SK-MEL-5 (cell line): ENCODE results near the gene COX7B. TPM values are rescaled to one million over a fixed set of nuclear protein-coding genes. Genes with fewer than 3 reads are reported as not detected.
"Not testable (repeated sequence)": the region's sequence is repeated elsewhere in the genome, so short reads cannot be mapped to it uniquely, and the experiment has no call there.

ENCODE experiments used
- DNase-seq: peaks from one replicate; pipeline ENCODE4 v3.0.0-alpha.2; 2016; ENCODE audit warnings: low read depth, low spot score
- in situ Hi-C: cut with HindIII; loops from 2 replicates; pipeline ENCODE4 v1.10.0; 2016; ENCODE audit warnings: low sequenced_read_pairs, high pct_unique_total_duplicates, low pct_unique_long_range_greater_than_20kb
- small RNA-seq, 2 experiments: library from RNA; depleted of rRNA; stranded (forward); fragments of <200 nt; gene quantifications; one replicate each; pipeline ENCODE3, GENCODE V24; 2014
- total RNA-seq: library from RNA; depleted of rRNA; stranded (reverse); fragments of >200 nt; shearing (Covaris generic); gene quantifications from 2 replicates; pipeline ENCODE4 v1.2.3, GENCODE V29; 2014; rRNA removed

Gene COX7B
- total RNA-seq, 1 experiment from 2014 or later = 701 TPM

DNA sequence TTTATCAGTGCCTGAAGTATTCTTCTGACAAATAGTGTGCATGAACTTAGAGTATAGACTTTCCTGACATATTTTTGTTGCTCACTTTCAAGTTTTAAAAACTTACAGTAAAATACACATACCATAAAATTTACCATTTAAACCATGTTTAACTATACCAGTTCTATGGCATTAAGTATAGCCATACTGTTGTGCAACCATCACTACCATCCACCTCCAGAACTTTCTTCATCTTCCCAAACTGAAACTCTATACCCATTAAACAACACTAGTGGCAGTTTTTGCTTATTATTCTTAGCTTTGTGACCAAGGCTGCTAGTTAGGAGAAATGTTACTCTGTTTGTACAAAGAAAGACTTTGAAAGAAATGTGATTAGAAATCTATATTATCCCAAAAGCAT lies 37.0 kb downstream of the COX7B start:
- in situ Hi-C loops = no loop called here
- no peak for DNase-seq

DNA sequence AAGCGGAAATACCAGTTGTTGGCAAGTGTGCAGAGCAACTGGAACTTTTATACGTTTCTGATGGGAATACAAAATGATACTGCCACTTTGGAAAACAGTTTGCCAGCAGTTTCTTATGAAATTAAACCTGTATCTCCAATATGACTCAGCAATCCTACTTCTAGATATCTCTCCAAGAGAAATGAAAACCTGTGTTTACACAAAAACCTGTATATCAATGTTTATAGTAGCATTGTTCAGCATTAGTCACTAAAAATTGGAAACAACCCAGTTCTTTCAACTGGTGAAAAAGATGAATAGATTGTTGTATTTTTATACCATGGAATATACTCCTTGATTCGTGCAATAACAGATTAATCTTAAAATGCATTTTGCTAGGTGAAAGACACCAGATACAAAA lies 38.0 kb downstream of the COX7B start:
- in situ Hi-C loops = no loop called here
- no peak for DNase-seq

DNA sequence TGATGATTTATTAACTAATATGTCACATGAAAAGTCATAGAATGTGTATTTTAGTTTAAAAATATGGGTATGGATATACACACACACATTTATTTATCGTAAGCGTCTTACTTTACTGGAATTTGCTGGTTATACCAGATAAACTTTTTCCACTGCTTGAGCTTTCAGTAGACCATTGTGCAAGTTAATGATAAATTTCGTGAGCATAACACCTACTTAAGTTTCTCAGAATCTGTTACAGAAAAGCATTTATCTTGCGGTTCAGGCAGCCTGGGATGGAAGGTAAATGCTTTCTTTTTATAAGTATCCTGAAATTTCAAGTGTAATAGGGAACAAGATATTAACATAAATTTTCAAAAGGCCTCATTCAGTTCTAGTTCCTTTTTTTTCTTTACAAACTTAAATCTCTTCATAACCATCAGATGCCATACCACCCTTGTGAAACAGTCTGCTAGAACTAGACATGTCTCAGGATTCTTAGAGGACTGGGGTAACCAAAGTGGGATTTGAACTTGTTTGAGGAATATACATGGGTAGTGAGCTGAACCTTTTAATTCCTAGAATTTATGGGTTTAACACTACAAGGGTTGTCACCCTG lies 38.9 kb downstream of the COX7B start:
- in situ Hi-C loops = no loop called here
- no peak for DNase-seq

DNA sequence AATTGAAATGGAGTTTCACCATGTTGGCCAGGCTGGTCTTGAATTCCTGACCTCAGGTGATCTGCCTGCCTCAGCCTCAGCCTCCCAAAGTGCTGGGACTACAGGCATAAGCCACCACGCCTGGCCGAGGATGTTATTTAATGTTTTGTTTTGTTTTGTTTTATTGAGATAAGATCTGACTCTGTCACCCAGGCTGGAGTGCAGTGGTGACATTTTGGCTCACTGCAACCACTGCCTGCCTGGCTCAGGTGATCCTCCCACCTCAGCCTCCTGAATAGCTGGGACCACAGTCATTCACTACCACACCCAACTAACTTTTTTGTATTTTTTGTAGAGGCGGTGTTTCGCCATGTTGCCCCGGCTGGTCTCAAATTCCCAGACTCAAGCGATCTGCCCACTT lies 45.8 kb downstream of the COX7B start:
- DNase-seq, in situ Hi-C loops: not testable (repeated sequence)

DNA sequence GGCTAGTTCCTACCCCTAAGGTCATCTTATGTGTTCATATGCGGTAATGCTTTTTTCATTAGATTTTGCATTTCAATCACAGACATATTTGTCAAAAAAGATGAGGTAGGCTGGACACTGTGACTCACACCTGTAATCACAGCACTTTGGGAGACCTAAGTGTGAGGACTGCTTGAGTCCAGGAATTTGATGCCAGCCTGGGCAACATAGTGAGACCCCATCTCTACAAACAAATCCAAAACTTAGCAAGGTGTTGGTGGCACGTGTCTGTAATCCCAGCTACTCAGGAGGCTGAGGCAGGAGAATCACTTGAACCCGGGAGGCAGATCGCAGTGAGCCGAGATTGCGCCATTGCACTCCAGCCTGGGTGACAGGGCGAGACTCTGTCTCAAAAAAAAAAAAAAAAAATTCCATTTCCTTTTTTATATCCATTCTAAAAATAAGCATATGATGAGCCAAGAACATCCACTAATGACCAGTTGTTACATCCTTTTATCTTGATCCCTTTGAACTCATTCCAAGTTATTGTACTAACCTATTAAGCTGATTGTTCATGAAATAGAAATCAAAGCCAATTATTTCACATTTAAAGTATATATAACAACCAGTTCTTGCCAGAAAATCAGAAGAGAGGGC lies 46.8 kb downstream of the COX7B start:
- in situ Hi-C loops = no loop called here
- no peak for DNase-seq

DNA sequence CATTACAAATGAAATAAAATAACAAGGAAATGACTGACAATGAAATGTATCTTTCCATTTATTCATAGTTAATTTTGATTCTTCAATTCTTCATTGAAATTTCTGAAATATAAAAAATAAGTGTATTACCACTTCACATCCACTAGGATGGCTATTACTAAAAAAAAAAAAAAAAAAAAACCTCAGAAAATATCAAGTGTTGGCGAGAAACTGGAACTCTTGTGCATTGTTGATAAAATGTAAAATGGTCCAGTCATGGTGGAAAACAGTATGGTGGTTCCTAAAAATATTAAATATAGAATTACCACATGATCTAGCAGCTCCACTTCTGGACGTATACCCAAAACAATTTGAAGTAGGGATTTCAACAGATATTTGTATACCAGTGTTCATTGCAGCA lies 47.3 kb downstream of the COX7B start:
- in situ Hi-C loops = no loop called here
- no peak for DNase-seq

DNA sequence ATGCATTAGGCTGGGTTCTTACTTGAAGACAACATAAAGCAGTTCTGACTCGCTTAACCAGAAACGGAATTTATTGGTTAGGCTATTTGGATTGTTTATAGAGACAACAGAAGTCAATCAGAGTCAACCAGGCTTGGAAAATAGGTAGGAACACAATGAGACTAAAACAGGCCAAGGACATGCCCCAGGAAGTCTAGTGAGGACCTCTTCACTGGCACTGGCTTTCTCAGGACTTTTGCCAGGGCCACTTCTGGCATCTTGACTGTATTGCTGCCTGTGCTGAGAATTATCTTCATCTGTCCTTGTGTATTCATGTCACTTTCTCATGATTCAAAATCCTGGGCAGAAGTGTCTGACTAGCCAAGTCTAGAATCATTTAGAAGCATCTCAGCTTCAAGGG lies 50.6 kb downstream of the COX7B start:
- no peak for DNase-seq
- in situ Hi-C loops = no loop called here

DNA sequence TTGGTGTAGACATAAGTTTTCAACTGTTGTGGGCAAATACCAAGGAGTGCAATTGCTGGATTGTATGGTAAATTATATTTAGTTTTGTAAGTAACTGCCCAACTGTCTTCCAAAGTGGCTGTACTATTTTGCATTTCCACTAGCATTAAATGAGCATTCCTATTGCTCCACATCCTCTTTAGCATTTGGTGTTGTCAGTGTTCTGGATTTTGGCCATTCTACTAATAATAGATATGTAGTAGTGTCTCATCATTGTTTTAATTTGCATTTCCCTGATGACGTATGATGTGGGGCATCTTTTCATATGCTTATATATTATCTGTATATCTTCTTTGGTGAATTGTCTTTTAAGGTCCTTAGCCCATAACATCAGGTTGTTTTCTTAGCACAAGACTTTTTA lies 52.9 kb downstream of the COX7B start:
- in situ Hi-C loops = no loop called here
- DNase-seq = no peak

DNA sequence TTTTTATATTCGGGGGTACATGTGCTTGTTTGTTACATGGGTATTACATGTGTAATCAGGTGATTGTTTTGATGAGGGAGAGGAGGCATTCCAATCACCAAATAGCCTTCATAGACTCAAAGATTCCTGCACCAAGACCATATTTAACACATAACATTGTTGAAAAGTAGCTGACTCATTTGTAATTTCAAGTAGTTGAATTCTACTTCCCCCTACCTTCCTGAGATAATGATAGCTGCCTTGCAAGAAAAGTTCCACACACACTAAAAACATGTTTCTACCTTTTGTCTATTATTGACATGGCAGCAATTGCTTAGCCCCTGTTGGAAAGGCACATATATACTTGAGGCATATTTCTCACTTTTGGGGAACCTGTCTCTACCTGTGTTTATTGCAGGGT lies 54.0 kb downstream of the COX7B start:
- in situ Hi-C loops = no loop called here
- no peak for DNase-seq

DNA sequence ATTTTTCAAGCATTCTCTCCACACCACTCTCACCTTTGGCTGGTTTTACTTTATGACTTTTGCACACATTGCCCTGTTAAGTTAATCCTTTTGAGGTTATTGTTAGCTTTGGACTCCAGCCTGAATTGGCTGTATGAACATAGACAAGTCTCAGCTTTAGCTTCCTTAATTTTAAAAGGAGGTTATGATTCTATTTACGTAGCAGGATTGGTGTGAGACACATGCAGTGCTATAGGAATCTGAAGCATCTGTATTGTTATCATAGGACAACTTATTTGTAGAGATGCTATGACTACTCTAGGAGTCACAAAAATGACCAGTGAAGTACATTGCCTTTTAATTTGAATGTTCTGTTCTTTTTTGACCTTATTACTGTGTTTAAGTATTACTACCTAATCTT lies 54.4 kb downstream of the COX7B start:
- DNase-seq = no peak

More for the DNA sequence above, 54.4 kb downstream of the COX7B start:
- in situ Hi-C loops = no loop called here

Small RNA genes within 50 kb of the gene (small RNA-seq; reads per million reads assigned to genes)
- 0 reads per million in 2 experiments for gene RN7SL460P

Other genes starting within 250 kb of the COX7B start
- gene ATRX, start 113.3 kb upstream of the COX7B start, total RNA-seq = 33.3 and 33.8 TPM in 2 replicates
- gene MAGT1, start 4.0 kb upstream of the COX7B start, total RNA-seq = 117 and 136 TPM in 2 replicates
- gene ATP7A, start 11.2 kb downstream of the COX7B start, total RNA-seq = 16.1 and 16.2 TPM in 2 replicates
- not detected in 2 replicates for gene PGAM4, start 70.2 kb downstream of the COX7B start, total RNA-seq
- gene PGK1, start 204.8 kb downstream of the COX7B start, total RNA-seq = 1,208 and 1,214 TPM in 2 replicates
- gene TAF9B, start 240.2 kb downstream of the COX7B start, total RNA-seq = 15.9 and 19.3 TPM in 2 replicates